Fibroblast of lung (primary cell): ENCODE data around the gene DCP1B. TPM values are rescaled to one million over a fixed set of nuclear protein-coding genes. Genes with fewer than 3 reads are reported as not detected.
A peak's percentile ranks its signal among the peaks of the same experiment; 100 is the strongest.
"Not testable (repeated sequence)": the region's sequence is repeated elsewhere in the genome, so short reads cannot be mapped to it uniquely, and the experiment has no call there.

ENCODE experiments used
- DNase-seq, 2 donors: peaks; one replicate each; pipeline versions ENCODE4 v3.0.0 to v3.0.0-alpha.2; 2010; ENCODE audit warnings: low read depth in 2 of 2
- H2AFZ ChIP-seq: 2 replicates; pipeline ENCODE4 v1.5.1; 2012; ENCODE audit warnings: low read length, control low read depth, inconsistent platforms
- H3K27ac ChIP-seq: 2 replicates; pipeline ENCODE4 v1.5.1; 2011; ENCODE audit warnings: low read length, control low read depth; ENCODE audit not compliant: insufficient read depth
- H3K27me3 ChIP-seq: 2 replicates; pipeline ENCODE4 v1.5.1; 2011; ENCODE audit warnings: mild to moderate bottlenecking, low read length; ENCODE audit not compliant: control insufficient read depth, insufficient read depth
- H3K36me3 ChIP-seq: 2 replicates; pipeline ENCODE4 v1.5.1; 2011; ENCODE audit warnings: low read length; ENCODE audit not compliant: control insufficient read depth, insufficient read depth
- H3K4me1 ChIP-seq: 2 replicates; pipeline ENCODE4 v1.5.1; 2011; ENCODE audit warnings: low read length; ENCODE audit not compliant: control insufficient read depth, insufficient read depth; ENCODE audit errors: extremely low read depth
- H3K4me2 ChIP-seq: 2 replicates; pipeline ENCODE4 v1.5.1; 2011; ENCODE audit warnings: low read length, control low read depth; ENCODE audit not compliant: insufficient read depth; ENCODE audit errors: extremely low read depth
- H3K4me3 ChIP-seq, 4 experiments: fragments of 200-600 bp in 1 of 4; sonication (generic) in 1 of 4; replicated peaks in 1 of 4; 2 replicates each; pipeline ENCODE4 v1.5.1; 2011 to 2016; ENCODE audit warnings: low read length in 4 of 4, low read depth in 3 of 4, mild to moderate bottlenecking in 3 of 4, control low read depth in 2 of 4, inconsistent platforms in 1 of 4, mixed read lengths in 1 of 4; ENCODE audit not compliant: insufficient read depth in 1 of 4; ENCODE audit errors: control extremely low read depth in 1 of 4
- H3K79me2 ChIP-seq: 2 replicates; pipeline ENCODE4 v1.5.1; 2012; ENCODE audit warnings: mild to moderate bottlenecking, low read length, inconsistent platforms; ENCODE audit not compliant: control insufficient read depth, insufficient read depth
- H3K9ac ChIP-seq: 2 replicates; pipeline ENCODE4 v1.5.1; 2011; ENCODE audit warnings: mild to moderate bottlenecking, low read length, control low read depth; ENCODE audit not compliant: insufficient read depth
- H3K9me3 ChIP-seq: 2 replicates; pipeline ENCODE4 v1.5.1; 2012; ENCODE audit warnings: low read depth, low read length; ENCODE audit not compliant: control insufficient read depth, insufficient read depth
- H4K20me1 ChIP-seq: 2 replicates; pipeline ENCODE4 v1.5.1; 2011; ENCODE audit warnings: low read length; ENCODE audit not compliant: control insufficient read depth, insufficient read depth; ENCODE audit errors: extremely low read depth
- EZH2 ChIP-seq: IDR thresholded peaks from 2 replicates; pipeline ENCODE4 v1.5.1; 2012; ENCODE audit warnings: low read length, control low read depth, mild to moderate bottlenecking; ENCODE audit errors: missing control alignments
- polyA plus RNA-seq, 2 donors: library from polyadenylated mRNA; depleted of rRNA in 1 of 2; stranded (reverse) in 1 of 2; unstranded in 1 of 2; fragments of >200 nt; gene quantifications; 2 replicates each; pipeline ENCODE4 v1.2.1, GENCODE V29; 2011 to 2012; ENCODE audit warnings: missing spikeins in 1 of 2
- total RNA-seq: library from RNA; depleted of rRNA; stranded (reverse); fragments of >200 nt; gene quantifications from 2 replicates; pipeline ENCODE4 v1.2.1, GENCODE V29; 2014
- TF ChIP-seq, protein P1 (sequence below), 2 donors: IDR thresholded peaks in 1 of 2; conservative IDR thresholded peaks in 1 of 2; 1 replicate in 1 of 2; 2 replicates in 1 of 2; pipeline ENCODE4 v1.5.1; 2011 to 2012; ENCODE audit warnings: low read length in 2 of 2, control low read depth in 1 of 2, inconsistent platforms in 1 of 2, low read depth in 1 of 2, mild to moderate bottlenecking in 1 of 2

DCP1B gene
- total and polyA plus RNA-seq, 2 donors (not counting 1 experiment from before 2014, with no cell fraction given), result 10.4 to 19.4 TPM

DNA sequence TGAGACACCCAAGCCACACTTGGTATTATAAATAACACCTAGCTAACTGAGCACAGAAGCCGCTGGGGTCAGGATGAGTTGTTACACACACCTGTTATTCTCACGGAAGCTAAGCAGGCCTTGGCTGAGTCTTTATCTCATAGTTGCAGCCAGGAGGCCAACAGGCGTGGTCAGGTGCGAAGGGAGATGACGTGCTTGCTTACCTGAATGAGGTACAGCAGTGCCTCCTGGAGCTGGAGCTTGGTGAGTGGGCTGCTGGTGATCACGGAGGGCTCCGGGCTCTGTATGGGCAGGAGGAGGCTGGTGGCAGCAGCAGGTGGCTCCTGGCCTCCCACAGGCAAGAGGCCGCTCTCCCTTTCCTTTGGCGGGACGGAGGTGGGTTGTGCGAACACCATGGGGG is 55.4 kb downstream of the DCP1B start:
- Histone ChIP-seq H2AFZ (no peak overlapping the region), H3K4me3 (no peak overlapping the region), H3K9ac (no peak overlapping the region), H3K4me1 (peaks cover 3% of the 10 kb centered on the region), H3K27me3 (no peaks in the 10 kb centered on the region), H3K4me2 (no peak overlapping the region), H4K20me1 (no peaks in the 10 kb centered on the region), H3K9me3 (no peaks in the 10 kb centered on the region), H3K36me3 (peaks cover 20% of the 10 kb centered on the region), H3K27ac (no peak overlapping the region), H3K79me2 (no peaks in the 10 kb centered on the region)
- no peak for TF ChIP-seq EZH2
- TF ChIP-seq, protein P1, sequence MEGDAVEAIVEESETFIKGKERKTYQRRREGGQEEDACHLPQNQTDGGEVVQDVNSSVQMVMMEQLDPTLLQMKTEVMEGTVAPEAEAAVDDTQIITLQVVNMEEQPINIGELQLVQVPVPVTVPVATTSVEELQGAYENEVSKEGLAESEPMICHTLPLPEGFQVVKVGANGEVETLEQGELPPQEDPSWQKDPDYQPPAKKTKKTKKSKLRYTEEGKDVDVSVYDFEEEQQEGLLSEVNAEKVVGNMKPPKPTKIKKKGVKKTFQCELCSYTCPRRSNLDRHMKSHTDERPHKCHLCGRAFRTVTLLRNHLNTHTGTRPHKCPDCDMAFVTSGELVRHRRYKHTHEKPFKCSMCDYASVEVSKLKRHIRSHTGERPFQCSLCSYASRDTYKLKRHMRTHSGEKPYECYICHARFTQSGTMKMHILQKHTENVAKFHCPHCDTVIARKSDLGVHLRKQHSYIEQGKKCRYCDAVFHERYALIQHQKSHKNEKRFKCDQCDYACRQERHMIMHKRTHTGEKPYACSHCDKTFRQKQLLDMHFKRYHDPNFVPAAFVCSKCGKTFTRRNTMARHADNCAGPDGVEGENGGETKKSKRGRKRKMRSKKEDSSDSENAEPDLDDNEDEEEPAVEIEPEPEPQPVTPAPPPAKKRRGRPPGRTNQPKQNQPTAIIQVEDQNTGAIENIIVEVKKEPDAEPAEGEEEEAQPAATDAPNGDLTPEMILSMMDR (conservative IDR thresholded peaks at IDR 0.05 in 1 of 2, IDR thresholded peaks at IDR 0.05 in 1 of 2; ENCODE audit: low read depth in 1 of 2, low read length in 2 of 2), result no peak
- DNase-seq, result no peak

DNA sequence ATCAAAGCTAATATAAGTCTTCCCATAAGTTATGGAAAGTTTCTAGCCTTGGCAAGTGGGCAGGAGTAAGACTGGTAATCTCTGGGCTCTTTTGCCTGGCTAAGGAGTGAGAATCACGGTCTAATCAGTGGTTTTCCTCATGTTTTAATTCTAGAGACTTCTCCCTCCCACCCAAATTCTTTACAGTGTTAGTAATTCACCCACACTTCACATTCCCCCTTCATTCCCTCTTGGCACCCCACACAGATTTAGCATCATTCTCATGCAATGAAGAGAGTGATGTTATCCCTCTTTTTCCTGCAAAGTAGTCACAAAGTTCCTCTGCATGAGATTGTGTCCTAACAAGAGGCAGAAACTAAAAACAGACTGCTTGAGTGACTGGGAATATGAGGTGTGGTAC is 57.2 kb downstream of the DCP1B start:
- H3K4me2 ChIP-seq, result no peak overlapping the region
- no peak overlapping the region for H3K9ac ChIP-seq
- H4K20me1 ChIP-seq, result no peaks in the 10 kb centered on the region
- TF ChIP-seq EZH2, result no peak
- TF ChIP-seq, protein P1 (conservative IDR thresholded peaks at IDR 0.05 in 1 of 2, IDR thresholded peaks at IDR 0.05 in 1 of 2; ENCODE audit: low read depth in 1 of 2, low read length in 2 of 2), result no peak
- no peaks in the 10 kb centered on the region for H3K9me3 ChIP-seq
- H3K27me3 ChIP-seq, result no peaks in the 10 kb centered on the region
- no peak overlapping the region for H2AFZ ChIP-seq
- no peak overlapping the region for H3K27ac ChIP-seq
- H3K79me2 ChIP-seq, result no peaks in the 10 kb centered on the region
- H3K4me1 ChIP-seq, result peaks cover 3% of the 10 kb centered on the region
- H3K36me3 ChIP-seq, result peaks cover 11% of the 10 kb centered on the region
- DNase-seq, result peak in 1 of 2 donors; percentile 92
- no peak overlapping the region for H3K4me3 ChIP-seq

DNA sequence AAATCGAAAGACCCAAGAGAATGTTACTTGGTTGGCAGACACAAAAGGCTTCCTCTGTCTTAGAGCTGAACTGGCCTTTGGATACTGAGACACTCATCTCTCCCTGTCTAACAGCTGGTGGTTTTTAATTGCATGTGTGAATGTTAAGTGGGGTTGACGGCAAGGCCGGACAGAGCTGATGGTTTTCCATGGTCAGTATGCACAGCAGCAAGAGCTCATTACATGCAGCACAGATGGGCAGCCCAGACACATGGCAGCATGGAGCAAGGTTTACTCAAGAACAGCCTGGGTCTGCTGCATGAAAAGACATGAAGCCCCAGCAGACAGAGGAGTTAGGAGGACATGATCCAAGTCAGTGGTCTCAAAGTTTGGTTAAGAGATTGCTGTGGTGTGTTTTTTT is 58.0 kb downstream of the DCP1B start:
- peaks cover 9% of the 10 kb centered on the region for H3K36me3 ChIP-seq
- no peak overlapping the region for H3K27ac ChIP-seq
- no peaks in the 10 kb centered on the region for H3K9me3 ChIP-seq

DNA sequence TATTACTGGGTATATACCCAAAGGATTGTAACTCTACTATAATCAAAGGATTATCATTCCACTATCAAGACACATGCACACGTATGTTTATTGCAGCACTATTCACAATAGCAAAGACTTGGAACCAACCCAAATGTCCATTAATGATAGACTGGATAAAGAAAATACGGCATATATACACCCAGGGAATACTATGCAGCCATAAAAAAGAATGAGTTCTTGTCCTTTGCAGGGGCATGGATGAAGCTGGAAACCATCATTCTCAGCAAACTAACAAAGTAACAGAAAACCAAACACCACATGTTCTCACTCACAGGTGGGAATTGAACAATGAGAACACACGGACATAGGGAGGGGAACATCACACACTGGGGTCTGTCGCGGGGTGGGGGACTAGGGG is 58.8 kb downstream of the DCP1B start:
- not testable (repeated sequence) for H3K4me1 ChIP-seq, H3K79me2 ChIP-seq, H3K27me3 ChIP-seq, DNase-seq, H2AFZ ChIP-seq, H3K4me2 ChIP-seq, H3K4me3 ChIP-seq, H3K36me3 ChIP-seq, H4K20me1 ChIP-seq, H3K9me3 ChIP-seq, H3K27ac ChIP-seq, H3K9ac ChIP-seq

More for the DNA sequence above, 58.0 kb downstream of the DCP1B start:
- TF ChIP-seq, protein P1 (conservative IDR thresholded peaks at IDR 0.05 in 1 of 2, IDR thresholded peaks at IDR 0.05 in 1 of 2; ENCODE audit: low read depth in 1 of 2, low read length in 2 of 2), result no peak
- no peak for TF ChIP-seq EZH2
- no peak overlapping the region for H3K4me2 ChIP-seq
- H3K4me3 ChIP-seq, result no peak overlapping the region
- no peak overlapping the region for H3K9ac ChIP-seq
- no peaks in the 10 kb centered on the region for H4K20me1 ChIP-seq
- no peak overlapping the region for H2AFZ ChIP-seq
- peak in 1 of 2 donors; percentile 19 for DNase-seq
- peaks cover 3% of the 10 kb centered on the region for H3K4me1 ChIP-seq
- H3K27me3 ChIP-seq, result no peaks in the 10 kb centered on the region
- H3K79me2 ChIP-seq, result no peaks in the 10 kb centered on the region
